IPS DF 6.9 (cell line): ENCODE results near the gene IRF8.

Source experiments
- DNase-seq: peaks from one replicate; pipeline ENCODE4 v3.0.0-alpha.2; 2013; ENCODE audit warnings: low read depth, low spot score
- H3K27ac ChIP-seq: one replicate; pipeline ENCODE4 v1.5.1; 2013; ENCODE audit warnings: low read length, control low read depth
- H3K27me3 ChIP-seq: 2 replicates; pipeline ENCODE4 v1.6.1; 2013; ENCODE audit warnings: mild to moderate bottlenecking, low read length; ENCODE audit not compliant: control insufficient read depth, insufficient read depth
- H3K36me3 ChIP-seq: 2 replicates; pipeline ENCODE4 v1.6.1; 2013; ENCODE audit warnings: low read length; ENCODE audit not compliant: control insufficient read depth, insufficient read depth
- H3K4me1 ChIP-seq: 2 replicates; pipeline ENCODE4 v1.6.1; 2013; ENCODE audit warnings: low read length; ENCODE audit not compliant: control insufficient read depth, insufficient read depth
- H3K4me3 ChIP-seq: 2 replicates; pipeline ENCODE4 v1.5.1; 2013; ENCODE audit warnings: mild to moderate bottlenecking, low read length
- H3K9me3 ChIP-seq: 2 replicates; pipeline ENCODE4 v1.6.1; 2013; ENCODE audit warnings: low read length, inconsistent platforms; ENCODE audit not compliant: control insufficient read depth, insufficient read depth
- WGBS: extraction: QIAGEN DNeasy Blood & Tissue Kit; methylation state at CpG from one replicate; pipeline ENCODE4 v1.1.7; 2013; ENCODE audit warnings: mixed read lengths, missing lambda C conversion rate; ENCODE audit not compliant: insufficient read length, insufficient coverage; 5-methylcytosine and 5-hydroxymethylcytosine counted together

Gene IRF8

GRCh38 chr16:85913141-85913601 lies 14.2 kb downstream of the IRF8 start:
- no CpG with 5 or more reads among the region's 12 CpGs for WGBS

GRCh38 chr16:85913688-85914422 lies 14.9 kb downstream of the IRF8 start:
- Histone ChIP-seq H3K27ac (no peak overlapping the region), H3K27me3 (no peaks in the 10 kb centered on the region), H3K36me3 (no peaks in the 10 kb centered on the region), H3K4me3 (no peak overlapping the region), H3K4me1 (no peaks in the 10 kb centered on the region; the same call in 1 of the 2 replicates), H3K9me3 (no peaks in the 10 kb centered on the region)
- no peak for DNase-seq
- WGBS, result no CpG with 5 or more reads among the region's 16 CpGs

More at GRCh38 chr16:85913141-85913601, 14.2 kb downstream of the IRF8 start:
- no peaks in the 10 kb centered on the region for H3K36me3 ChIP-seq
- H3K27me3 ChIP-seq, result no peaks in the 10 kb centered on the region
- H3K27ac ChIP-seq, result no peak overlapping the region
- no peaks in the 10 kb centered on the region; the same call in 1 of the 2 replicates for H3K4me1 ChIP-seq
- H3K9me3 ChIP-seq, result no peaks in the 10 kb centered on the region
- no peak for DNase-seq
- no peak overlapping the region for H3K4me3 ChIP-seq

GRCh38 chr16:85914423-85914794 lies 15.4 kb downstream of the IRF8 start:
- no peak overlapping the region for H3K27ac ChIP-seq
- no peaks in the 10 kb centered on the region for H3K27me3 ChIP-seq
- no CpG with 5 or more reads among the region's 17 CpGs for WGBS
- H3K4me3 ChIP-seq, result no peak overlapping the region
- H3K4me1 ChIP-seq, result no peaks in the 10 kb centered on the region; the same call in 1 of the 2 replicates
- no peaks in the 10 kb centered on the region for H3K36me3 ChIP-seq
- no peaks in the 10 kb centered on the region for H3K9me3 ChIP-seq
- DNase-seq, result no peak

GRCh38 chr16:85915125-85915845 lies 16.3 kb downstream of the IRF8 start:
- no peak for DNase-seq
- H3K27me3 ChIP-seq, result no peaks in the 10 kb centered on the region
- H3K27ac ChIP-seq, result no peak overlapping the region
- H3K4me1 ChIP-seq, result no peaks in the 10 kb centered on the region; the same call in 1 of the 2 replicates
- no CpG with 5 or more reads among the region's 20 CpGs for WGBS
- no peak overlapping the region for H3K4me3 ChIP-seq
- no peaks in the 10 kb centered on the region for H3K9me3 ChIP-seq
- no peaks in the 10 kb centered on the region for H3K36me3 ChIP-seq

- no CpG with 5 or more reads among the region's 20 CpGs for WGBS
- no peak for DNase-seq
- no peaks in the 10 kb centered on the region; the same call in 1 of the 2 replicates for H3K4me1 ChIP-seq
- H3K9me3 ChIP-seq, result no peaks in the 10 kb centered on the region
- no peak overlapping the region for H3K4me3 ChIP-seq
- no peaks in the 10 kb centered on the region for H3K36me3 ChIP-seq
- H3K27me3 ChIP-seq, result no peaks in the 10 kb centered on the region
- H3K27ac ChIP-seq, result no peak overlapping the region
Measured at GRCh38 chr16:85916141-85916890, 17.4 kb downstream of the IRF8 start.

- WGBS, result no CpG with 5 or more reads among the region's 6 CpGs
- H3K4me1 ChIP-seq, result no peaks in the 10 kb centered on the region; the same call in 1 of the 2 replicates
Measured at GRCh38 chr16:85917012-85917411, 18.1 kb downstream of the IRF8 start.

GRCh38 chr16:85917959-85918358 lies 19.0 kb downstream of the IRF8 start:
- Histone ChIP-seq H3K27me3 (no peaks in the 10 kb centered on the region), H3K9me3 (no peaks in the 10 kb centered on the region), H3K27ac (no peak overlapping the region), H3K36me3 (no peaks in the 10 kb centered on the region), H3K4me3 (no peak overlapping the region), H3K4me1 (no peaks in the 10 kb centered on the region; the same call in 1 of the 2 replicates)
- no peak for DNase-seq
- no CpG with 5 or more reads among the region's 6 CpGs for WGBS

More at GRCh38 chr16:85917012-85917411, 18.1 kb downstream of the IRF8 start:
- H3K4me3 ChIP-seq, result no peak overlapping the region
- no peaks in the 10 kb centered on the region for H3K27me3 ChIP-seq
- H3K36me3 ChIP-seq, result no peaks in the 10 kb centered on the region
- no peak overlapping the region for H3K27ac ChIP-seq
- H3K9me3 ChIP-seq, result no peaks in the 10 kb centered on the region
- no peak for DNase-seq

GRCh38 chr16:85918436-85918835 lies 19.5 kb downstream of the IRF8 start:
- Histone ChIP-seq H3K4me3 (no peak overlapping the region), H3K36me3 (no peaks in the 10 kb centered on the region), H3K4me1 (no peaks in the 10 kb centered on the region; the same call in 1 of the 2 replicates), H3K27me3 (no peaks in the 10 kb centered on the region), H3K9me3 (no peaks in the 10 kb centered on the region), H3K27ac (no peak overlapping the region)
- DNase-seq, result no peak
- no CpG with 5 or more reads among the region's 30 CpGs for WGBS

GRCh38 chr16:85919271-85920267 lies 20.6 kb downstream of the IRF8 start:
- no peaks in the 10 kb centered on the region for H3K4me1 ChIP-seq
- no peaks in the 10 kb centered on the region for H3K27me3 ChIP-seq
- no peak overlapping the region for H3K4me3 ChIP-seq
- DNase-seq, result no peak
- H3K27ac ChIP-seq, result no peak overlapping the region
- no peaks in the 10 kb centered on the region for H3K9me3 ChIP-seq
- H3K36me3 ChIP-seq, result no peaks in the 10 kb centered on the region
- no CpG with 5 or more reads among the region's 29 CpGs for WGBS
